ENCODE results near the gene CDC25B. TPM values are rescaled to one million over a fixed set of nuclear protein-coding genes. Genes with fewer than 3 reads are reported as not detected.

Gene CDC25B
- 27.1 TPM for polyA plus RNA-seq (2013, experiment 1 of 4)
- 21.2 TPM for polyA plus RNA-seq (2013, experiment 2 of 4)
- polyA plus RNA-seq (2013, experiment 3 of 4): 25.7 TPM
- polyA plus RNA-seq (2013, experiment 4 of 4): 28.5 TPM

- Histone ChIP-seq H3K27ac (ENCODE audit: insufficient read depth, low read depth, low read length, poor library complexity, severe bottlenecking) (no peak within 1 kb of the TSS), H3K4me1 (ENCODE audit: control insufficient read depth, insufficient read depth, low read length) (peaks cover 20% of the 10 kb centered on the region), H3K36me3 (ENCODE audit: control insufficient read depth, insufficient read depth, low read length) (no peaks in the 10 kb centered on the region), H3K4me3 (ENCODE audit: insufficient read depth, low read depth, low read length) (peak within 1 kb of the TSS; percentile 52), H3K27me3 (ENCODE audit: control insufficient read depth, insufficient read depth, low read length, poor library complexity, severe bottlenecking) (peaks cover 30% of the 10 kb centered on the region), H3K9me3 (ENCODE audit: control insufficient read depth, low read length) (no peaks in the 10 kb centered on the region)
- 3 to 4% methylated on average over 61 to 64 of the region's 69 CpGs for WGBS, 2 experiments
These were observed at the start of gene CDC25B for GRCh38 chr20:3795511-3796468. CDC25B (plus strand) TSS chr20:3796310; CDS start chr20:3796532, 222 bp downstream.

GRCh38 chr20:3747471-3747870 is 48.6 kb upstream of the CDC25B start:
- Histone ChIP-seq H3K27ac (ENCODE audit: insufficient read depth, low read depth, low read length, poor library complexity, severe bottlenecking) (no peak overlapping the region), H3K4me1 (ENCODE audit: control insufficient read depth, insufficient read depth, low read length) (peaks cover 11% of the 10 kb centered on the region), H3K27me3 (ENCODE audit: control insufficient read depth, insufficient read depth, low read length, poor library complexity, severe bottlenecking) (peaks cover 71% of the 10 kb centered on the region), H3K9me3 (ENCODE audit: control insufficient read depth, low read length) (no peaks in the 10 kb centered on the region), H3K4me3 (ENCODE audit: insufficient read depth, low read depth, low read length) (no peak overlapping the region), H3K36me3 (ENCODE audit: control insufficient read depth, insufficient read depth, low read length) (no peaks in the 10 kb centered on the region)
- WGBS, 2 experiments: 80 to 93% methylated on average over 2 of the region's 2 CpGs

GRCh38 chr20:3748073-3748472 is 48.0 kb upstream of the CDC25B start:
- 92 to 94% methylated on average over 16 of the region's 16 CpGs for WGBS, 2 experiments

GRCh38 chr20:3749087-3749688 is 46.9 kb upstream of the CDC25B start:
- 83 to 85% methylated on average over 24 of the region's 24 CpGs for WGBS, 2 experiments
- H3K4me1 ChIP-seq (ENCODE audit: control insufficient read depth, insufficient read depth, low read length): peaks cover 12% of the 10 kb centered on the region
- no peaks in the 10 kb centered on the region for H3K9me3 ChIP-seq (ENCODE audit: control insufficient read depth, low read length)
- H3K4me3 ChIP-seq (ENCODE audit: insufficient read depth, low read depth, low read length): no peak overlapping the region
- H3K27ac ChIP-seq (ENCODE audit: insufficient read depth, low read depth, low read length, poor library complexity, severe bottlenecking): no peak overlapping the region
- no peaks in the 10 kb centered on the region for H3K36me3 ChIP-seq (ENCODE audit: control insufficient read depth, insufficient read depth, low read length)
- H3K27me3 ChIP-seq (ENCODE audit: control insufficient read depth, insufficient read depth, low read length, poor library complexity, severe bottlenecking): peaks cover 73% of the 10 kb centered on the region

More at GRCh38 chr20:3748073-3748472, 48.0 kb upstream of the CDC25B start:
- no peak overlapping the region for H3K4me3 ChIP-seq (ENCODE audit: insufficient read depth, low read depth, low read length)
- peaks cover 77% of the 10 kb centered on the region for H3K27me3 ChIP-seq (ENCODE audit: control insufficient read depth, insufficient read depth, low read length, poor library complexity, severe bottlenecking)
- H3K9me3 ChIP-seq (ENCODE audit: control insufficient read depth, low read length): no peaks in the 10 kb centered on the region
- no peak overlapping the region for H3K27ac ChIP-seq (ENCODE audit: insufficient read depth, low read depth, low read length, poor library complexity, severe bottlenecking)
- H3K36me3 ChIP-seq (ENCODE audit: control insufficient read depth, insufficient read depth, low read length): no peaks in the 10 kb centered on the region
- peaks cover 12% of the 10 kb centered on the region for H3K4me1 ChIP-seq (ENCODE audit: control insufficient read depth, insufficient read depth, low read length)

GRCh38 chr20:3749689-3750531 is 46.2 kb upstream of the CDC25B start:
- Histone ChIP-seq H3K4me1 (ENCODE audit: control insufficient read depth, insufficient read depth, low read length) (peaks cover 12% of the 10 kb centered on the region), H3K4me3 (ENCODE audit: insufficient read depth, low read depth, low read length) (no peak overlapping the region), H3K9me3 (ENCODE audit: control insufficient read depth, low read length) (no peaks in the 10 kb centered on the region), H3K36me3 (ENCODE audit: control insufficient read depth, insufficient read depth, low read length) (no peaks in the 10 kb centered on the region), H3K27ac (ENCODE audit: insufficient read depth, low read depth, low read length, poor library complexity, severe bottlenecking) (no peak overlapping the region), H3K27me3 (ENCODE audit: control insufficient read depth, insufficient read depth, low read length, poor library complexity, severe bottlenecking) (peaks cover 66% of the 10 kb centered on the region)
- WGBS, 2 experiments: 18% methylated on average over 72 of the region's 72 CpGs

- Histone ChIP-seq H3K4me1 (ENCODE audit: control insufficient read depth, insufficient read depth, low read length) (peaks cover 12% of the 10 kb centered on the region), H3K4me3 (ENCODE audit: insufficient read depth, low read depth, low read length) (peak overlapping the region; percentile 40), H3K27me3 (ENCODE audit: control insufficient read depth, insufficient read depth, low read length, poor library complexity, severe bottlenecking) (peaks cover 58% of the 10 kb centered on the region), H3K9me3 (ENCODE audit: control insufficient read depth, low read length) (no peaks in the 10 kb centered on the region), H3K36me3 (ENCODE audit: control insufficient read depth, insufficient read depth, low read length) (no peaks in the 10 kb centered on the region), H3K27ac (ENCODE audit: insufficient read depth, low read depth, low read length, poor library complexity, severe bottlenecking) (no peak overlapping the region)
- WGBS, 2 experiments: 28% methylated on average over 31 of the region's 31 CpGs
These were observed 44.8 kb upstream of the CDC25B start for GRCh38 chr20:3751305-3751674.

GRCh38 chr20:3751675-3752385 is 44.3 kb upstream of the CDC25B start:
- Histone ChIP-seq H3K27me3 (ENCODE audit: control insufficient read depth, insufficient read depth, low read length, poor library complexity, severe bottlenecking) (peaks cover 58% of the 10 kb centered on the region), H3K27ac (ENCODE audit: insufficient read depth, low read depth, low read length, poor library complexity, severe bottlenecking) (no peak overlapping the region), H3K4me3 (ENCODE audit: insufficient read depth, low read depth, low read length) (peak overlapping the region; percentile 40), H3K4me1 (ENCODE audit: control insufficient read depth, insufficient read depth, low read length) (peaks cover 12% of the 10 kb centered on the region), H3K36me3 (ENCODE audit: control insufficient read depth, insufficient read depth, low read length) (no peaks in the 10 kb centered on the region), H3K9me3 (ENCODE audit: control insufficient read depth, low read length) (no peaks in the 10 kb centered on the region)
- WGBS, 2 experiments: 4% methylated on average over 95 of the region's 95 CpGs

- peaks cover 57% of the 10 kb centered on the region for H3K27me3 ChIP-seq (ENCODE audit: control insufficient read depth, insufficient read depth, low read length, poor library complexity, severe bottlenecking)
- H3K4me3 ChIP-seq (ENCODE audit: insufficient read depth, low read depth, low read length): peak overlapping the region; percentile 40
- 45 to 47% methylated on average over 13 of the region's 13 CpGs for WGBS, 2 experiments
- H3K36me3 ChIP-seq (ENCODE audit: control insufficient read depth, insufficient read depth, low read length): no peaks in the 10 kb centered on the region
- H3K9me3 ChIP-seq (ENCODE audit: control insufficient read depth, low read length): no peaks in the 10 kb centered on the region
- H3K4me1 ChIP-seq (ENCODE audit: control insufficient read depth, insufficient read depth, low read length): peaks cover 12% of the 10 kb centered on the region
- H3K27ac ChIP-seq (ENCODE audit: insufficient read depth, low read depth, low read length, poor library complexity, severe bottlenecking): no peak overlapping the region
These were observed 43.7 kb upstream of the CDC25B start for GRCh38 chr20:3752386-3752759.

- Histone ChIP-seq H3K27ac (ENCODE audit: insufficient read depth, low read depth, low read length, poor library complexity, severe bottlenecking) (no peak overlapping the region), H3K9me3 (ENCODE audit: control insufficient read depth, low read length) (no peaks in the 10 kb centered on the region), H3K4me1 (ENCODE audit: control insufficient read depth, insufficient read depth, low read length) (peaks cover 12% of the 10 kb centered on the region), H3K4me3 (ENCODE audit: insufficient read depth, low read depth, low read length) (no peak overlapping the region), H3K27me3 (ENCODE audit: control insufficient read depth, insufficient read depth, low read length, poor library complexity, severe bottlenecking) (peaks cover 49% of the 10 kb centered on the region), H3K36me3 (ENCODE audit: control insufficient read depth, insufficient read depth, low read length) (no peaks in the 10 kb centered on the region)
- WGBS, 2 experiments: 29 to 39% methylated on average over 4 of the region's 4 CpGs
These were observed 43.0 kb upstream of the CDC25B start for GRCh38 chr20:3753098-3753497.
